ENCODE data around the gene MYOZ3.

- TF ChIP-seq CTCF (IDR thresholded peaks at IDR 0.05; ENCODE audit: poor library complexity, severe bottlenecking) (no peak), SMC3 (conservative IDR thresholded peaks at IDR 0.05; ENCODE audit: poor library complexity) (no peak), REST (IDR thresholded peaks at IDR 0.05; ENCODE audit: borderline replicate concordance) (no peak)
Observed at GRCh38 chr5:150618588-150619281, 42.3 kb upstream of the MYOZ3 start.
